ENCODE measurements around the gene SPARCL1.

DNA sequence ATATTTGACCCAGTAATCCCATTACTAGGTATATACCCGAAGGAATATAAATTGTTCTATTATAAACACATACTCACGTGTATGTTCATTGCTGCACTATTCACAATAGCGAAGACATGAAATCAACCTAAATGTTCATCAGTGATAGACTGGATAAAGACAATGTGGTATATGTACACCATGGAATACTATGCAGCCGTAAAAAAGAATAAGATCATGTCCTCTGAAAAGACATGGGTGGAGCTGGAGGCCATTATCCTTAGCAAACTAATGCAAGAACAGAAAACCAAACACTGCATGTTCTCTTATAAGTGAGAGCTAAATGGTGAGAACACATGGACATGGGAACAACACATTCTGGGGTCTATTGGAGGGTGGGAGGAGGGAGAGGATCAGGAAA is 70.3 kb downstream of the SPARCL1 start:
- TF ChIP-seq CTCF (IDR thresholded peaks at IDR 0.05) (no peak), ZFX (IDR thresholded peaks at IDR 0.05; ENCODE audit: borderline replicate concordance) (no peak)

Measured in 22Rv1 (cell line).